ENCODE data around the gene ZNF518B.
A peak's percentile ranks its signal among the peaks of the same experiment; 100 is the strongest.

ZNF518B gene

DNA sequence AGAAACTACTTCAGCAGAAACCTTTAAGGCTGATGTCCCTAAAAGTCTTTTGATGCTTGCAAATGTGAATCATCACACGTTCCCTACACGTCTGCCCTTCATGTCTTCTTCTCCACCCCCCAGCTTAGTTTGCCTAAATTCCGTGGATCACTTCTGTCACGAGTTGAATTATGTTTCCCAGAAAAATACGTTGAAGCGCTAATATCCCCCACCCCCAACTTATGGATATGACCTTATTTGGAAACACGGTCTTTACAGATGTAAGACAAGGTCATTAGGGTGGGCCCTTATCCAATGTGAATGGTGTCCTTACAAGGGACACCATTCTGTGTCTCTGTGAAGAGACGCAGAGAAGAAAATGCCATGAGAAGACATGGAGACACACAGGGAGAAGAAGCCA is 2.1 kb upstream of the ZNF518B start:
- Histone ChIP-seq H3K27me3 (ENCODE audit: low read length) (no peaks in the 10 kb centered on the region), H3K79me2 (ENCODE audit: insufficient read depth, low read length) (no peaks in the 10 kb centered on the region), H3K9me3 (ENCODE audit: insufficient read depth, low read length) (no peaks in the 10 kb centered on the region), H4K20me1 (ENCODE audit: low read depth, low read length) (no peaks in the 10 kb centered on the region), H3K4me2 (ENCODE audit: low read depth, low read length, poor library complexity, severe bottlenecking) (no peak overlapping the region), H3K9ac (ENCODE audit: low read length) (no peak overlapping the region), H3K36me3 (ENCODE audit: low read length) (no peaks in the 10 kb centered on the region), H3K4me3 (ENCODE audit: insufficient read depth, low read length, poor library complexity, severe bottlenecking) (no peak overlapping the region), H3K27ac (ENCODE audit: low read depth, low read length) (no peak overlapping the region), H3K9me2 (replicated peaks; ENCODE audit: insufficient read depth, low read length) (no peaks in the 10 kb centered on the region), H3F3A (ENCODE audit: insufficient read depth) (no peaks in the 10 kb centered on the region), H2AFZ (ENCODE audit: low read depth, low read length, severe bottlenecking) (no peak overlapping the region)
- TF ChIP-seq, protein P1, sequence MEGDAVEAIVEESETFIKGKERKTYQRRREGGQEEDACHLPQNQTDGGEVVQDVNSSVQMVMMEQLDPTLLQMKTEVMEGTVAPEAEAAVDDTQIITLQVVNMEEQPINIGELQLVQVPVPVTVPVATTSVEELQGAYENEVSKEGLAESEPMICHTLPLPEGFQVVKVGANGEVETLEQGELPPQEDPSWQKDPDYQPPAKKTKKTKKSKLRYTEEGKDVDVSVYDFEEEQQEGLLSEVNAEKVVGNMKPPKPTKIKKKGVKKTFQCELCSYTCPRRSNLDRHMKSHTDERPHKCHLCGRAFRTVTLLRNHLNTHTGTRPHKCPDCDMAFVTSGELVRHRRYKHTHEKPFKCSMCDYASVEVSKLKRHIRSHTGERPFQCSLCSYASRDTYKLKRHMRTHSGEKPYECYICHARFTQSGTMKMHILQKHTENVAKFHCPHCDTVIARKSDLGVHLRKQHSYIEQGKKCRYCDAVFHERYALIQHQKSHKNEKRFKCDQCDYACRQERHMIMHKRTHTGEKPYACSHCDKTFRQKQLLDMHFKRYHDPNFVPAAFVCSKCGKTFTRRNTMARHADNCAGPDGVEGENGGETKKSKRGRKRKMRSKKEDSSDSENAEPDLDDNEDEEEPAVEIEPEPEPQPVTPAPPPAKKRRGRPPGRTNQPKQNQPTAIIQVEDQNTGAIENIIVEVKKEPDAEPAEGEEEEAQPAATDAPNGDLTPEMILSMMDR (IDR thresholded peaks at IDR 0.05; ENCODE audit: insufficient read depth, low read length, poor library complexity, severe bottlenecking), result no peak
- no peak for TF ChIP-seq EZH2phosphoT487 (conservative IDR thresholded peaks at IDR 0.05; ENCODE audit: low read length)

DNA sequence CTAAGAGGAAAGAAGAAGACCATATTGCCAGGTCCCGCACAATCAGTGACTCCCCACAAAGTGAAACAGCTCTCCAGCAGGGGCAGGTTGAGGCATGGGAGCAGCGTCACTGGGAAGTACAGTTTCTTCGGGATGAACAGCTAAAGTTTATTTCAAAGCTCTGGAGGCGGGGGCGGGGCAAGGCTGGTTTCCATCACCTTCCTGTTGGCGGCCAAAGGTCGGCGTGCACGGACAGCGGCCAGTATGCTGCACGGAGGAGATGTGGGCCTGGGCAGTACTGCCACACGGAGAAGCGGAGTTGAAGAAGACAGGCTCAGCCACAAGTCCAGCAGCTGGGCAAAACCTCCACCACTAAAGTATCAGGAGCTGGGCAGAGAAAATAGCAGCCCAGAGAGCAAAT is 951 bp upstream of the ZNF518B start:
- no peak overlapping the region for H3K4me2 ChIP-seq (ENCODE audit: low read depth, low read length, poor library complexity, severe bottlenecking)
- TF ChIP-seq EZH2phosphoT487 (conservative IDR thresholded peaks at IDR 0.05; ENCODE audit: low read length), result no peak
- TF ChIP-seq, protein P1 (IDR thresholded peaks at IDR 0.05; ENCODE audit: insufficient read depth, low read length, poor library complexity, severe bottlenecking), result no peak

DNA sequence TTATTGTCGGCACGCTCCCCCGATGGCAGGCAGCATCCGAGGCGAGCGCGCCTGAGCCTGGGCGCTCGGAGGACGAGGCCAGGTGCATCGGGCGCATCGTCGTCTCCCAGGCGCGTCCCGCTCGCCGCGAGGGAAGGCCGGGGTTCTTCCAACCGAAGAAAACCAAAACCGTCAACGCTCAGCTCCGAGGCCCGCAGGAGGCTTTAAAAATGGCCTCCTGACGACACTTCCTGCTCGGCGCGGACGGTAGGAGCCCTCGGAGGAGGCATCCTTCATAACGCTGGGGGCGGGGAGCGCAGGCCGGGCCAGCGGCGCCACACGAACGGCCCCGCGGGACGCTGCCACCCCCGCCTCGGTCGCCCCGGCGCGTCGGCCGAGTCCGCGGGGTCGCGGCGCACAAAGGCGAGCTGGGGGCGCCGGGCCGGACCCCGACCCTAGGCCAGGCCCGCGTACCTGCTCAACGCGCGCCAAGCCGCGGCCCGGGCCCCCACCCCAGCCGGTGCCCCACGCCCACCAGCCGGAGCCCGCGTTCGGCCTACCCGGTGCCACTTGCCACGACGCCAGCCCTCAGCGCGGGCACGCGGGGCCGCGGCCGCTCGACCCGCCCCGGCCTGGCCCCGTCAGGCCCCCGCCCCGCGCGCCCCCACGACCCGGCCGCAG is 501 bp downstream of the ZNF518B start:
- Histone ChIP-seq H4K20me1 (ENCODE audit: low read depth, low read length) (no peaks in the 10 kb centered on the region), H3K27me3 (ENCODE audit: low read length) (no peaks in the 10 kb centered on the region), H3K9me3 (ENCODE audit: insufficient read depth, low read length) (no peaks in the 10 kb centered on the region), H3K79me2 (ENCODE audit: insufficient read depth, low read length) (no peaks in the 10 kb centered on the region), H3K9me2 (replicated peaks; ENCODE audit: insufficient read depth, low read length) (no peaks in the 10 kb centered on the region), H3K4me2 (ENCODE audit: low read depth, low read length, poor library complexity, severe bottlenecking) (peak overlapping the region; percentile 54), H3K9ac (ENCODE audit: low read length) (peak overlapping the region; percentile 47), H3K4me3 (ENCODE audit: insufficient read depth, low read length, poor library complexity, severe bottlenecking) (peak overlapping the region; percentile 42), H3K27ac (ENCODE audit: low read depth, low read length) (no peak overlapping the region), H3F3A (ENCODE audit: insufficient read depth) (no peaks in the 10 kb centered on the region), H3K36me3 (ENCODE audit: low read length) (no peaks in the 10 kb centered on the region), H2AFZ (ENCODE audit: low read depth, low read length, severe bottlenecking) (no peak overlapping the region)
- no peak for TF ChIP-seq EZH2phosphoT487 (conservative IDR thresholded peaks at IDR 0.05; ENCODE audit: low read length)
- TF ChIP-seq, protein P1 (IDR thresholded peaks at IDR 0.05; ENCODE audit: insufficient read depth, low read length, poor library complexity, severe bottlenecking), result no peak

More for the DNA sequence above, 951 bp upstream of the ZNF518B start:
- Histone ChIP-seq H3K9me3 (ENCODE audit: insufficient read depth, low read length) (no peaks in the 10 kb centered on the region), H3K9me2 (replicated peaks; ENCODE audit: insufficient read depth, low read length) (no peaks in the 10 kb centered on the region), H3F3A (ENCODE audit: insufficient read depth) (no peaks in the 10 kb centered on the region), H3K27ac (ENCODE audit: low read depth, low read length) (no peak overlapping the region), H3K9ac (ENCODE audit: low read length) (no peak overlapping the region), H3K4me3 (ENCODE audit: insufficient read depth, low read length, poor library complexity, severe bottlenecking) (no peak overlapping the region), H4K20me1 (ENCODE audit: low read depth, low read length) (no peaks in the 10 kb centered on the region), H3K36me3 (ENCODE audit: low read length) (no peaks in the 10 kb centered on the region), H3K27me3 (ENCODE audit: low read length) (no peaks in the 10 kb centered on the region), H3K79me2 (ENCODE audit: insufficient read depth, low read length) (no peaks in the 10 kb centered on the region), H2AFZ (ENCODE audit: low read depth, low read length, severe bottlenecking) (no peak overlapping the region)

All from SU-DHL-6 (cell line).